ENCODE data around the gene ECSCR. TPM values are rescaled to one million over a fixed set of nuclear protein-coding genes. Genes with fewer than 3 reads are reported as not detected.
A peak's percentile ranks its signal among the peaks of the same experiment; 100 is the strongest.
"Not testable (repeated sequence)": the region's sequence is repeated elsewhere in the genome, so short reads cannot be mapped to it uniquely, and the experiment has no call there.

The ECSCR gene, protein sequence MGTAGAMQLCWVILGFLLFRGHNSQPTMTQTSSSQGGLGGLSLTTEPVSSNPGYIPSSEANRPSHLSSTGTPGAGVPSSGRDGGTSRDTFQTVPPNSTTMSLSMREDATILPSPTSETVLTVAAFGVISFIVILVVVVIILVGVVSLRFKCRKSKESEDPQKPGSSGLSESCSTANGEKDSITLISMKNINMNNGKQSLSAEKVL
- total RNA-seq (0.64 TPM), polyA plus RNA-seq (1 to 10 TPM in 1 of 4 donors, under 1 TPM in 2, not detected in 1; 0.23 to 1.6 (median 0.92) TPM)

DNA sequence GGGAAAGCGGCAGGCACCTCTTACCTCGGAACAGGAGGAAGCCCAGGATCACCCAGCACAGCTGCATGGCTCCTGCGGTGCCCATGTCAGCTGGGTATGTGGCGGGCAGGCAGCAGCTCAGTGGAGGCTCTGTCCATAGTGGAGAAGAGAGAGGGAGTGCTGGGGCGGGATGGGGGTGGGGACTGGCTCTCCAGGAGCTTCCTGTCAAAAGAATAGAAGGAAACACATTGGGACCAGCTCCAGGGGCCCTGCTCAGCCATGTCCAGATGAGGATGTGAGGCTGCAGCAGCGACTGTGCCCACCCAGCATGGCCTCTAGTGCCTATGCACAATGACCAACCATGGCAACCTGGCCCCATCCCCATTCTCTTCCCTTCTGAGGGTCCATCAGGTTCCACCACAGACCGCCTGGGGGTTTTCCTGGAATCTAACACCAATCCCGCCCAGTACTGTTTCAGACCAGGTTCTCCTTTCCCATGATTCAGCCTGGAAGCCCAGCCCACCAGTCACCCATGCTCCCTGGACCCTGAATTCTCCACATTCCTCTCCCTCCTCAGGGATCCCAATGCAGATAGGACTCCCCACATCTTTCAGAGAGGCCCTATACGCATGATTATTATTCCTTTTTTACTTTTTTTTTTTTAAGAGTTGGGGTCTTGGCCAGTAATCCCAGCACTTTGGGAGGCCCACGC is at the start of gene ECSCR:
Gene ECSCR, minus strand, starts transcription at position 158 of the 691 bp plus-strand sequence. Its CDS starts 73 bp downstream, at position 85.
- Histone ChIP-seq H3K27me3 (ENCODE audit: control insufficient read depth, insufficient read depth, low read length) (no peaks in the 10 kb centered on the region), H3K36me3 (ENCODE audit: control insufficient read depth, insufficient read depth, low read length) (no peaks in the 10 kb centered on the region), H3K4me1 (ENCODE audit: control insufficient read depth, insufficient read depth, low read length, poor library complexity, severe bottlenecking) (peaks cover 31% of the 10 kb centered on the region), H3K9me3 (ENCODE audit: control insufficient read depth in 2 of 2, low read length in 2 of 2) (no peaks in the 10 kb centered on the region), H3K27ac (ENCODE audit: insufficient read depth, low read length, poor library complexity, severe bottlenecking) (no peak within 1 kb of the TSS), H3K4me3 (ENCODE audit: low read depth, low read length) (no peak within 1 kb of the TSS)
- DNase-seq = no peak
- H3K27me3 Mint-ChIP-seq = no peaks in the 10 kb centered on the region
- no peaks in the 10 kb centered on the region for H3K9me3 Mint-ChIP-seq
- peak within 1 kb of the TSS in 1 of 3 donors; percentile 20 for H3K27ac Mint-ChIP-seq
- ATAC-seq (ENCODE audit: low read depth in 2 of 2) = no peak
- H3K4me3 Mint-ChIP-seq = peak within 1 kb of the TSS in 1 of 4 donors; percentile 71
- H3K4me1 Mint-ChIP-seq = peaks cover 0 to 45% (median 26%) of the 10 kb centered on the region in 4 donors
- H3K36me3 Mint-ChIP-seq = no peaks in the 10 kb centered on the region

DNA sequence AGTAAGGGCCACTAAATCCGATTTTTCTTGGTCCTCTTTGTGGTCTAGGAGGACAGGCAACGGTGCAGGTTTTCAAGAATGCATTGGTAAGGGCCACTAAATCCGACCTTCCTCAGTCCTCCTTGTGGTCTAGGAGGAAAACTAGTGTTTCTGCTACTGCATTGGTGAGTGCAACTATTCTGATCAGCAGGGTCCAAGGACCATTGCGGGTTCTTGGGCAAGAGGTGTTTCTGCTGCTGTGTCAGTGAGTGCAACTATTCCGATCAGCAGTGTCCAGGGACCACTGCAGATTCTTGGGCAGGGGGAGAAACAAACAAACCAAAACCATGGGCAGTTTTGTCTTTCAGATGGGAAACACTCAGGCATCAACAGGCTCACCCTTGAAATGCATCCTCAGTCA is 42.2 kb upstream of the ECSCR start:
- not testable (repeated sequence) for H3K36me3 ChIP-seq (ENCODE audit: control insufficient read depth, insufficient read depth, low read length); H3K9me3 ChIP-seq (ENCODE audit: control insufficient read depth in 2 of 2, low read length in 2 of 2); H3K4me1 ChIP-seq (ENCODE audit: control insufficient read depth, insufficient read depth, low read length, poor library complexity, severe bottlenecking); H3K4me3 ChIP-seq (ENCODE audit: low read depth, low read length); ATAC-seq (ENCODE audit: low read depth in 2 of 2); H3K9me3 Mint-ChIP-seq; DNase-seq; H3K27ac ChIP-seq (ENCODE audit: insufficient read depth, low read length, poor library complexity, severe bottlenecking); H3K27me3 ChIP-seq (ENCODE audit: control insufficient read depth, insufficient read depth, low read length); H3K27ac Mint-ChIP-seq; H3K4me1 Mint-ChIP-seq; H3K4me3 Mint-ChIP-seq; H3K27me3 Mint-ChIP-seq; H3K36me3 Mint-ChIP-seq

DNA sequence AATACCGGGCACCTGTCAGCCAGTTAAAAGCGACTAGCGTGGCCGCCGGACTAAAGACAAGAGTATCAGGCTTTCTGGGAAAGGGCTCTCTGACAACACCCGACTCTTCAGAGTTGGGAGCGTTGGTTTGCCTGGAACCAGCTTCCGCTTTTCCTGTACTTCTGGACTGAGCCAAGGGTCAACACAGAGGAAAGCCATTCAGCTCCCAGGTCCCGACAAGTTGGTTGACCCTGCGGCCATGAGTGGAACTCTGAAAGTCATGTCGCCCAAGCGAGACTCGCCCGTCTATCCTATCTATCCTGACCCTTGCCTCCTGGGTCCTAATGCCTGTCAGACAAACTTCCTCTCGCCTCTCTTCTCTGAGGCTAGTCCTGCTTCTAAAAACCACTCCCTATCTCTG is 41.3 kb upstream of the ECSCR start:
- DNase-seq; ATAC-seq (ENCODE audit: low read depth in 2 of 2); H3K4me1 ChIP-seq (ENCODE audit: control insufficient read depth, insufficient read depth, low read length, poor library complexity, severe bottlenecking); H3K9me3 Mint-ChIP-seq; H3K27ac ChIP-seq (ENCODE audit: insufficient read depth, low read length, poor library complexity, severe bottlenecking); H3K4me3 Mint-ChIP-seq; H3K36me3 ChIP-seq (ENCODE audit: control insufficient read depth, insufficient read depth, low read length); H3K9me3 ChIP-seq (ENCODE audit: control insufficient read depth in 2 of 2, low read length in 2 of 2); H3K27me3 Mint-ChIP-seq; H3K27ac Mint-ChIP-seq; H3K27me3 ChIP-seq (ENCODE audit: control insufficient read depth, insufficient read depth, low read length); H3K4me1 Mint-ChIP-seq; H3K4me3 ChIP-seq (ENCODE audit: low read depth, low read length); H3K36me3 Mint-ChIP-seq: not testable (repeated sequence)

DNA sequence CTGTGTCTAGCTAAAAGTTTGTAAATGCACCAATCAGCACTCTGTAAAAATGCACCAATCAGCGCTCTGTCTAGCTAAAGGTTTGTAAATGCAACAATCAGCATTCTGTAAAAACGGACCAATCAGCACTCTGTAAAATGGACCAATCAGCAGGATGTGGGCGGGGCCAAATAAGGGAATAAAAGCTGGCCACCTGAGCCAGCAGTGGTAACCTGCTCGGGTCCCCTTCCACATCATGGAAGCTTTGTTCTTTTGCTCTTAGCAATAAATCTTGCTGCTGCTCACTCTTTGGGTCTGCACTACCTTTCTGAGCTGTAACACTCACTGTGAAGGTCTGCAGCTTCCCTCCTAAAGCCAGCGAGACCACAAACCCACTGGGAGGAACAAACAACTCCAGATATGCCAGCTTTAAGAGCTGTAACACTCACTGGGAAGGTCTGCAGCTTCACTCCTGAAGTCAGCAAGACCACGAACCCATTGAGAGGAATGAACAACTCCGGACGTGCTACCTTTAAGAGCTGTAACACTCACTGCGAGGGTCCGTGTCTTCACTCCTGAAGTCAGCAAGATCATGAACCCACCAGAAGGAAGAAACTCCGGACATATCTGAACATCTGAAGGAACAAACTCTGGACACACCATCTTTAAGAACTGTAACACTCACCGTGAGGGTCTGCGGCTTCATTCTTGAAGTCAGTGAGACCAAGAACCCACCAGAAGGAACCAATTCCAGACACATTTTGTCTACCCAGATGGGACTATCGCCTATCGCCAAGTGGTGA is 40.7 kb upstream of the ECSCR start:
- not testable (repeated sequence) for ATAC-seq (ENCODE audit: low read depth in 2 of 2); DNase-seq; H3K36me3 ChIP-seq (ENCODE audit: control insufficient read depth, insufficient read depth, low read length); H3K4me1 Mint-ChIP-seq; H3K9me3 Mint-ChIP-seq; H3K27ac ChIP-seq (ENCODE audit: insufficient read depth, low read length, poor library complexity, severe bottlenecking); H3K36me3 Mint-ChIP-seq; H3K9me3 ChIP-seq (ENCODE audit: control insufficient read depth in 2 of 2, low read length in 2 of 2); H3K4me1 ChIP-seq (ENCODE audit: control insufficient read depth, insufficient read depth, low read length, poor library complexity, severe bottlenecking); H3K27ac Mint-ChIP-seq; H3K4me3 Mint-ChIP-seq; H3K4me3 ChIP-seq (ENCODE audit: low read depth, low read length); H3K27me3 Mint-ChIP-seq; H3K27me3 ChIP-seq (ENCODE audit: control insufficient read depth, insufficient read depth, low read length)

DNA sequence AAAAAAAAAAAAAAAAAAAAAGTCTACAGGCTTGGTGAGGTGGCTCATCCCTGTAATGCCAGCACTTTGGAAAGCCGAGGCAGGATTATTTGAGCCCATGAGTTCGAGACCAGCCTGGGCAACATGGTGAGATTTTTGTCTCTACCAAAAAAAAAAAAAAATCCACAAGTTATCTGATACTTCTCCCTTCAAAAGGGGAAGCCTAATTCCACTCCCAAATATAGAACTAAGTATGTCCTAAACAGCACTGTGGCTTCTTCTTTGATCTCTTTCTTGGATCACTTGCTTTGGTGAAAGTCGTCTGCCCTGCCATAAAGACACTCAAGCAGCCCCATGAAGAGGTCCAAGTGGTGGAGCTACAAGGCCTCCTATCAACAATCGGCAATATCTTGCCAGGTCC is 38.8 kb upstream of the ECSCR start:
- Mint-ChIP-seq H3K27me3 (no peaks in the 10 kb centered on the region), H3K27ac (peak overlapping the region in 1 of 3 donors; percentile 56), H3K4me1 (no peaks in the 10 kb centered on the region), H3K36me3 (no peaks in the 10 kb centered on the region), H3K4me3 (no peak overlapping the region), H3K9me3 (no peaks in the 10 kb centered on the region)
- Histone ChIP-seq H3K27me3 (ENCODE audit: control insufficient read depth, insufficient read depth, low read length) (no peaks in the 10 kb centered on the region), H3K4me3 (ENCODE audit: low read depth, low read length) (no peak overlapping the region), H3K9me3 (ENCODE audit: control insufficient read depth in 2 of 2, low read length in 2 of 2) (no peaks in the 10 kb centered on the region), H3K4me1 (ENCODE audit: control insufficient read depth, insufficient read depth, low read length, poor library complexity, severe bottlenecking) (no peaks in the 10 kb centered on the region), H3K27ac (ENCODE audit: insufficient read depth, low read length, poor library complexity, severe bottlenecking) (no peak overlapping the region), H3K36me3 (ENCODE audit: control insufficient read depth, insufficient read depth, low read length) (no peaks in the 10 kb centered on the region)
- ATAC-seq (ENCODE audit: low read depth in 2 of 2) = no peak
- DNase-seq = no peak

DNA sequence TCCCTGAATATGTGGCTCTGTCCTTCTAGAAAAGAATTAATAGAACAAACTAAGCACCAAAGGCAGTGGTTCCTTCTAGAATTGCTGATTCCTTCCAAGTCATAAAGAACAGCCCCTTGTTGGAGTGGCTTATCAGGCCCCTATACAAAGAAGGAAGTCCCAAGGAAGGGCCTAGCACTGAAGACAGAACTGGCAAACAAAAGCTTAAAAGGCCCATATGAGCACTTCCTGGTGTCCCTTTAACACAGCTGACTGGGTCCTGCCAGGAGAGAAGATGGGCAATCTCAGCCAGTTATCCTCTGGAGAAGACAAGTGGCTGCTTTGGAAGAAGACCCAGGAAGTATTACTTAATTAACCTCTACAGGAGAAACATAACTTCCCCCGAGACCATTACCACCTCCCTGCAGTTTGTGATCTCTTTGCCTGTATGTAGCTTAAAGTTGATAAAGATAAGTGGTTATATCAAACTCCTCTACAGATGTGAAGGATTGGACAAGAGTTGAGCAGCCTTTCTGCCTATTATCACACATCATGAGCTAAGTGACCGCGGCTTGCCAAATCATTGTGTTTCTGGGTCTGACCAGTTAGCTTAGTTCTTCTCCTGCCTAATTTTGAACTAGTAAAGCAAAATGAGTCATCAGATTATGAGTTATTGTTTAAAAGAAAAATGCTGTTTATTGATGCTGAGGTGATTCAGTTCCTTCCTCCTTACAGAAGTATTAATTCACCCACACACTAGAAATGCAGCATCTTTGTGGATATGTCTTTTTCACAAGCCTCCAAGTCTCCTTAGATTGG is 33.3 kb upstream of the ECSCR start:
- H3K36me3 ChIP-seq (ENCODE audit: control insufficient read depth, insufficient read depth, low read length) = no peaks in the 10 kb centered on the region
- DNase-seq (no peak), ATAC-seq (ENCODE audit: low read depth in 2 of 2) (no peak)
- no peaks in the 10 kb centered on the region for H3K4me1 ChIP-seq (ENCODE audit: control insufficient read depth, insufficient read depth, low read length, poor library complexity, severe bottlenecking)
- H3K9me3 ChIP-seq (ENCODE audit: control insufficient read depth in 2 of 2, low read length in 2 of 2) = no peaks in the 10 kb centered on the region
- H3K27me3 ChIP-seq (ENCODE audit: control insufficient read depth, insufficient read depth, low read length) = no peaks in the 10 kb centered on the region
- peaks cover 0 to 17% (median 12%) of the 10 kb centered on the region in 4 donors for H3K4me1 Mint-ChIP-seq
- no peak overlapping the region for H3K4me3 Mint-ChIP-seq
- peak overlapping the region; percentile 43 to 84 (median 52) for H3K27ac Mint-ChIP-seq
- no peak overlapping the region for H3K27ac ChIP-seq (ENCODE audit: insufficient read depth, low read length, poor library complexity, severe bottlenecking)
- no peaks in the 10 kb centered on the region for H3K36me3 Mint-ChIP-seq
- no peaks in the 10 kb centered on the region for H3K9me3 Mint-ChIP-seq
- no peak overlapping the region for H3K4me3 ChIP-seq (ENCODE audit: low read depth, low read length)
- no peaks in the 10 kb centered on the region for H3K27me3 Mint-ChIP-seq

DNA sequence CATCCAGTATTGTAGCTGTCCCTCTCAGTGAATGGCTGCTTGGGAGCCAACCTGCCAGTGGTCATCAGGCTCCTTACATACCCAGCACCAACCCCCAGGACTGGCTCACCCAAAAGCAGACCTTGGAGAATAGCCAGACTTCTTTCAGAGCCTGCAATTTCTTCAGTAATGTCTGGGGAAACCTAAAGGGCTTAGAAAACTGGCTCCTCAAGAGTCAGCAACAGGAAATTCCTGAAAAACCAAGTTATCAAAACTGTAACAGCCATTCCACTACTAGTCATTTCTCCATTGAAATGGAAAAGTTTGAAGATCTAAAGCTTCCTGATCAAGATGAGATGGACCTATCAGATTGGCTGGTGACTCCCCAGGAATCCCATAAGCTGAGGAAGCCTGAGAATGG is 32.3 kb upstream of the ECSCR start:
- Histone ChIP-seq H3K27me3 (ENCODE audit: control insufficient read depth, insufficient read depth, low read length) (no peaks in the 10 kb centered on the region), H3K9me3 (ENCODE audit: control insufficient read depth in 2 of 2, low read length in 2 of 2) (no peaks in the 10 kb centered on the region), H3K4me3 (ENCODE audit: low read depth, low read length) (no peak overlapping the region), H3K4me1 (ENCODE audit: control insufficient read depth, insufficient read depth, low read length, poor library complexity, severe bottlenecking) (no peaks in the 10 kb centered on the region), H3K27ac (ENCODE audit: insufficient read depth, low read length, poor library complexity, severe bottlenecking) (no peak overlapping the region), H3K36me3 (ENCODE audit: control insufficient read depth, insufficient read depth, low read length) (no peaks in the 10 kb centered on the region)
- DNase-seq = no peak
- Mint-ChIP-seq H3K4me3 (no peak overlapping the region), H3K27me3 (no peaks in the 10 kb centered on the region), H3K4me1 (peaks cover 0 to 17% (median 12%) of the 10 kb centered on the region in 4 donors), H3K9me3 (no peaks in the 10 kb centered on the region), H3K27ac (no peak overlapping the region), H3K36me3 (no peaks in the 10 kb centered on the region)
- ATAC-seq (ENCODE audit: low read depth in 2 of 2) = no peak

Measured in CD4-positive, CD25-positive, alpha-beta regulatory T cell (primary cell).